Psoas muscle (tissue), 8 donors: ENCODE results near the gene ATP9A. TPM values are rescaled to one million over a fixed set of nuclear protein-coding genes. Genes with fewer than 3 reads are reported as not detected.

Source experiments
- ATAC-seq, 4 donors: fragments of 200-7000 bp; cut with Tn5 transposase; one replicate each; pipeline ENCODE4 v1.9.1; 2020; ENCODE audit warnings: moderate library complexity in 3 of 4, mild to moderate bottlenecking in 2 of 4
- DNase-seq, 2 donors: peaks; one replicate each; pipeline ENCODE4 v3.0.0-alpha.2; 2020
- H3K27ac ChIP-seq: fragments of 200-600 bp; one replicate; pipeline ENCODE4 v1.8.0; 2022
- H3K27me3 ChIP-seq, 3 donors: fragments of 200-600 bp in 1 of 3; one replicate each; pipeline versions ENCODE4 v1.6.1 to v1.8.0; 2013 to 2022; ENCODE audit warnings: low read length in 2 of 3, mild to moderate bottlenecking in 2 of 3, moderate library complexity in 1 of 3; ENCODE audit not compliant: insufficient read depth in 3 of 3
- H3K36me3 ChIP-seq, 2 donors: fragments of 200-600 bp in 1 of 2; one replicate each; pipeline versions ENCODE4 v1.6.1 to v1.8.0; 2013 to 2022; ENCODE audit warnings: low read depth in 1 of 2, mild to moderate bottlenecking in 1 of 2, moderate library complexity in 1 of 2; ENCODE audit not compliant: insufficient read depth in 1 of 2
- H3K4me1 ChIP-seq: fragments of 200-600 bp; one replicate; pipeline ENCODE4 v1.8.0; 2022
- H3K4me3 ChIP-seq: fragments of 200-600 bp; one replicate; pipeline ENCODE4 v1.8.0; 2022; ENCODE audit warnings: mild to moderate bottlenecking
- H3K9me3 ChIP-seq: fragments of 200-600 bp; one replicate; pipeline ENCODE4 v1.8.0; 2022
- CTCF ChIP-seq: fragments of 200-600 bp; IDR thresholded peaks from one replicate; pipeline ENCODE4 v1.8.0; 2022; ENCODE audit warnings: antibody characterized with exemption
- WGBS, 3 donors: extraction: QIAGEN DNeasy Blood & Tissue Kit; methylation state at CpG; one replicate each; pipeline versions ENCODE4 v1.1.6 to v1.1.7; 2013; 5-methylcytosine and 5-hydroxymethylcytosine counted together
- intact Hi-C, 2 donors: fragments of 100-400 bp; cut with DNase I; formaldehyde crosslinking; loops; one replicate each; pipeline versions ENCODE4 v1.11.0 to v1.14.2; 2022
- polyA plus RNA-seq, 3 donors: library from polyadenylated mRNA; stranded (reverse); fragments of 200-250 nt; gene quantifications; one replicate each; pipeline ENCODE4 v1.2.3, GENCODE V29; 2013
- total RNA-seq, 4 donors: library from RNA; stranded (reverse); fragmentation: NEBNext Ultra II Directional in 2 of 4; extraction: Animal tissue kit (Norgen Biotek cat#: 25700) in 2 of 4; gene quantifications; one replicate each; pipeline versions ENCODE4 v1.2.1 to v1.2.4, GENCODE V29; 2021 to 2023
- donor health status: healthy with polysubstance abuse.
- donor health status: DM: no; HTN: no; CAD: no; lungs with moderate emphysema.
- donor health status: Bipolar disorder and iron deficiency.
- donor health status: healthy.
- donor health status: DM: yes; HTN: yes; CAD: no.
- donor health status: DM: no; HTN: no; CAD: no.
- donor health status: DM: no; HTN: no; CAD: no.
- donor health status: DM: yes; HTN: yes; CAD: no.

ATP9A gene
- total and polyA plus RNA-seq, 7 donors, result 1.8 to 42.3 (median 17.2) TPM

- TF ChIP-seq CTCF, result no peak
- H3K27me3 ChIP-seq, result no peaks in the 10 kb centered on the region
- DNase-seq (no peak), ATAC-seq (no peak)
- WGBS, 3 donors, result 90 to 95% (median 93%) methylated on average over 2 of the region's 2 CpGs
- no peak overlapping the region for H3K27ac ChIP-seq
- no peaks in the 10 kb centered on the region for H3K36me3 ChIP-seq
- H3K4me1 ChIP-seq, result no peaks in the 10 kb centered on the region
- H3K9me3 ChIP-seq, result no peaks in the 10 kb centered on the region
- intact Hi-C loops, result no loop called here
- no peak overlapping the region for H3K4me3 ChIP-seq
These were observed 56.8 kb downstream of the ATP9A start for GRCh38 chr20:51711426-51711825.

- Histone ChIP-seq H3K4me3 (no peak overlapping the region), H3K27ac (no peak overlapping the region), H3K36me3 (no peaks in the 10 kb centered on the region), H3K4me1 (no peaks in the 10 kb centered on the region), H3K27me3 (no peaks in the 10 kb centered on the region), H3K9me3 (no peaks in the 10 kb centered on the region)
- 64 to 71% (median 65%) methylated on average over 10 of the region's 10 CpGs for WGBS, 3 donors
- intact Hi-C loops, result no loop called here
- TF ChIP-seq CTCF, result no peak
- no peak for ATAC-seq
- DNase-seq, result no peak
These were observed 57.8 kb downstream of the ATP9A start for GRCh38 chr20:51710361-51710894.

- H3K36me3 ChIP-seq, result no peaks in the 10 kb centered on the region
- H3K4me1 ChIP-seq, result no peaks in the 10 kb centered on the region
- intact Hi-C loops, result no loop called here
- no peak overlapping the region for H3K27ac ChIP-seq
- H3K9me3 ChIP-seq, result no peaks in the 10 kb centered on the region
- TF ChIP-seq CTCF, result no peak
- no peaks in the 10 kb centered on the region for H3K27me3 ChIP-seq
- DNase-seq (no peak), ATAC-seq (no peak)
- no peak overlapping the region for H3K4me3 ChIP-seq
- 62 to 74% (median 71%) methylated on average over 4 of the region's 4 CpGs for WGBS, 3 donors
These were observed 62.8 kb downstream of the ATP9A start for GRCh38 chr20:51705400-51705799.

- 86 to 88% (median 87%) methylated on average over 8 of the region's 8 CpGs for WGBS, 3 donors
- no peaks in the 10 kb centered on the region for H3K36me3 ChIP-seq
- H3K9me3 ChIP-seq, result no peaks in the 10 kb centered on the region
- ATAC-seq (no peak), DNase-seq (no peak)
- H3K27me3 ChIP-seq, result no peaks in the 10 kb centered on the region
- H3K27ac ChIP-seq, result no peak overlapping the region
- no peaks in the 10 kb centered on the region for H3K4me1 ChIP-seq
- intact Hi-C loops, result no loop called here
- H3K4me3 ChIP-seq, result no peak overlapping the region
- TF ChIP-seq CTCF, result no peak
These were observed 64.5 kb downstream of the ATP9A start for GRCh38 chr20:51703400-51704287.
